ENCODE data around the gene CHORDC1. TPM values are rescaled to one million over a fixed set of nuclear protein-coding genes. Genes with fewer than 3 reads are reported as not detected.
"Not testable (repeated sequence)": the region's sequence is repeated elsewhere in the genome, so short reads cannot be mapped to it uniquely, and the experiment has no call there.

CHORDC1 gene
- total and polyA plus RNA-seq, 2 donors (not counting 3 experiments of a cell fraction or from before 2014, with no cell fraction given): 30.3 to 56.8 TPM

DNA sequence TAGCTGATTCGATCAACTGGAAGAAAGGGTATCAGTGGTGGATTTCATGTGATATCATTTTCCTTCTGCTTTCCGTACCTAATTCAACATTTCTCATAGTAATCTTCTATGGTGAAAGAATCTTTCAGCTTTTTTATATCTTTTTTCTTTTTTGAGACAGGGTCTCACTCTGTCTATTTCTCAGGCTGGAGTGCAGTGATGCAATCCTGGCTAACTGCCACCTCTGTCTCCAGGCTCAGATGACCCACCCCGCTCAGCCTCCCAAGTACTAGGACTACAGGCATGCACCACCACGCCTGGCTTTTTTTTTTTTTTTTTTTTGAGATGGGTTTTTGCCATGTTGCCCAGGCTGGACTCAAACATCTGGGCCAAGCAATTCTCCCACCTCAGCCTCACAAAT lies 18.6 kb upstream of the CHORDC1 start:
- TF ChIP-seq MYC (IDR thresholded peaks at IDR 0.05; ENCODE audit: low read depth, low read length) (no peak), POLR2AphosphoS5 (IDR thresholded peaks at IDR 0.05; ENCODE audit: insufficient read depth, low read depth, low read length) (no peak), JUN (IDR thresholded peaks at IDR 0.05; ENCODE audit: borderline replicate concordance, insufficient read depth, insufficient read length, low read depth) (no peak), EZH2 (IDR thresholded peaks at IDR 0.05; ENCODE audit: borderline replicate concordance, low read depth, low read length, severe bottlenecking) (no peak), GATA2 (IDR thresholded peaks at IDR 0.05; ENCODE audit: insufficient read depth, insufficient read length, low read depth, low read length) (no peak), POLR2A (IDR thresholded peaks at IDR 0.05; ENCODE audit: low read depth, low read length) (no peak), FOS (IDR thresholded peaks at IDR 0.05; ENCODE audit: borderline replicate concordance, insufficient read depth, low read length) (no peak)
- TF ChIP-seq, protein P1, sequence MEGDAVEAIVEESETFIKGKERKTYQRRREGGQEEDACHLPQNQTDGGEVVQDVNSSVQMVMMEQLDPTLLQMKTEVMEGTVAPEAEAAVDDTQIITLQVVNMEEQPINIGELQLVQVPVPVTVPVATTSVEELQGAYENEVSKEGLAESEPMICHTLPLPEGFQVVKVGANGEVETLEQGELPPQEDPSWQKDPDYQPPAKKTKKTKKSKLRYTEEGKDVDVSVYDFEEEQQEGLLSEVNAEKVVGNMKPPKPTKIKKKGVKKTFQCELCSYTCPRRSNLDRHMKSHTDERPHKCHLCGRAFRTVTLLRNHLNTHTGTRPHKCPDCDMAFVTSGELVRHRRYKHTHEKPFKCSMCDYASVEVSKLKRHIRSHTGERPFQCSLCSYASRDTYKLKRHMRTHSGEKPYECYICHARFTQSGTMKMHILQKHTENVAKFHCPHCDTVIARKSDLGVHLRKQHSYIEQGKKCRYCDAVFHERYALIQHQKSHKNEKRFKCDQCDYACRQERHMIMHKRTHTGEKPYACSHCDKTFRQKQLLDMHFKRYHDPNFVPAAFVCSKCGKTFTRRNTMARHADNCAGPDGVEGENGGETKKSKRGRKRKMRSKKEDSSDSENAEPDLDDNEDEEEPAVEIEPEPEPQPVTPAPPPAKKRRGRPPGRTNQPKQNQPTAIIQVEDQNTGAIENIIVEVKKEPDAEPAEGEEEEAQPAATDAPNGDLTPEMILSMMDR (IDR thresholded peaks at IDR 0.05; ENCODE audit: extremely low read depth in 1 of 2, insufficient read depth in 1 of 2, low read depth in 1 of 2, low read length in 2 of 2): no peak
- TF ChIP-seq, protein P2, sequence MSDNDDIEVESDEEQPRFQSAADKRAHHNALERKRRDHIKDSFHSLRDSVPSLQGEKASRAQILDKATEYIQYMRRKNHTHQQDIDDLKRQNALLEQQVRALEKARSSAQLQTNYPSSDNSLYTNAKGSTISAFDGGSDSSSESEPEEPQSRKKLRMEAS (IDR thresholded peaks at IDR 0.05; ENCODE audit: insufficient read depth, insufficient read length): no peak
- no peak for DNase-seq (ENCODE audit: low read depth, low spot score)
- H3K27ac ChIP-seq (ENCODE audit: insufficient read depth, low read depth, low read length): no peak overlapping the region
- no peak overlapping the region for H3K4me3 ChIP-seq (replicated peaks in 1 of 3; ENCODE audit: insufficient read depth in 1 of 3, low read depth in 1 of 3, low read length in 3 of 3)
- no peaks in the 10 kb centered on the region for H3K9me1 ChIP-seq (replicated peaks; ENCODE audit: control insufficient read depth, extremely low read depth, insufficient read depth, low read length)
- intact Hi-C loops (cut with micrococcal nuclease) (no loop called here), dilution Hi-C loops (cut with MboI; ENCODE audit: extremely low pct_ligation_motif_present, low sequenced_read_pairs) (no loop called here)
- H2AFZ ChIP-seq (ENCODE audit: low read depth, low read length): no peak overlapping the region
- H3K27me3 ChIP-seq (ENCODE audit: control insufficient read depth in 2 of 2, insufficient read depth in 2 of 2, low read length in 2 of 2): peaks cover 0 to 3% of the 10 kb centered on the region in 2 experiments
- no peak overlapping the region for H3K9ac ChIP-seq (replicated peaks; ENCODE audit: extremely low read depth, insufficient read depth, low read length)
- ChIA-PET POLR2A (no interaction called here), CTCF (no interaction called here)
- no peak overlapping the region for H3K4me2 ChIP-seq (ENCODE audit: insufficient read depth, low read length)
- no peaks in the 10 kb centered on the region for H3K36me3 ChIP-seq (ENCODE audit: control insufficient read depth in 2 of 2, extremely low read depth in 1 of 2, insufficient read depth in 2 of 2, low read length in 2 of 2)
- no peak for FAIRE-seq
- no peaks in the 10 kb centered on the region for H3K4me1 ChIP-seq (ENCODE audit: control insufficient read depth, extremely low read depth, insufficient read depth, low read length)
- no peaks in the 10 kb centered on the region for H4K20me1 ChIP-seq (replicated peaks; ENCODE audit: control insufficient read depth, extremely low read depth, insufficient read depth, low read length)
- no TSS peak for BruUV-seq (replicated peaks)
- H3K9me3 ChIP-seq (replicated peaks; ENCODE audit: control insufficient read depth, insufficient read depth, low read length): no peaks in the 10 kb centered on the region
- H3K79me2 ChIP-seq (ENCODE audit: control insufficient read depth, insufficient read depth, low read length): no peaks in the 10 kb centered on the region

DNA sequence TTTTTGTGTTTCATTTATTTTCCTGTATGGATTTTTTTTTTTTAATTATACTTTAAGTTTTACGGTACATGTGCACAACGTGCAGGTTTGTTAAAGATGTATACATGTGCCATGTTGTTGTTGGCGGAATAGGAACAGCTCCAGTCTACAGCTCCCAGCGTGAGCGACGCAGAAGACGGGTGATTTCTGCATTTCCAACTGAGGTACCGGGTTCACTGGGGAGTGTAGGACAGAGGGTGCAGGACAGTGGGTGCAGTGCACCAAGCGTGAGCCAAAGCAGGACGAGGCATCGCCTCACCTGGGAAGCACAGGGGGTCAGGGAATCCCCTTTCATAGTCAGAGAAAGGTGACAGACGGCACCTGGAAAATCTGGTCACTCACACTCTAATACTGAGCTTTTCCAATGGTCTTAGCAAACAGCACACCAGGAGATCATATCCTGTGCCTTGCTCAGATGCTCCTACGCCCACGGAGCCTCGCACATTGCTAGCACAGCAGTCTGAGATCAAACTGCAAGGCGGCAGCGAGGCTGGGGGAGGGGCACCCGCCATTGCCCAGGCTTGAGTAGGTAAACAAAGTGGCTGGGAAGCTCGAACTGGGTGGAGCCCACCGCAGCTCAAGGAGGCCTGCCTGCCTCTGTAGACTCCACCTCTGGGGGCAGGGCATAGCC lies 17.3 kb upstream of the CHORDC1 start:
- H3K4me3 ChIP-seq (replicated peaks in 1 of 3; ENCODE audit: insufficient read depth in 1 of 3, low read depth in 1 of 3, low read length in 3 of 3); BruUV-seq (replicated peaks); H3K79me2 ChIP-seq (ENCODE audit: control insufficient read depth, insufficient read depth, low read length); H3K27ac ChIP-seq (ENCODE audit: insufficient read depth, low read depth, low read length); H3K4me1 ChIP-seq (ENCODE audit: control insufficient read depth, extremely low read depth, insufficient read depth, low read length); H3K27me3 ChIP-seq (ENCODE audit: control insufficient read depth in 2 of 2, insufficient read depth in 2 of 2, low read length in 2 of 2); FAIRE-seq; DNase-seq (ENCODE audit: low read depth, low spot score); CTCF ChIA-PET; intact Hi-C loops (cut with micrococcal nuclease); H3K4me2 ChIP-seq (ENCODE audit: insufficient read depth, low read length); POLR2A ChIA-PET; H4K20me1 ChIP-seq (replicated peaks; ENCODE audit: control insufficient read depth, extremely low read depth, insufficient read depth, low read length); dilution Hi-C loops (cut with MboI; ENCODE audit: extremely low pct_ligation_motif_present, low sequenced_read_pairs); H3K9me1 ChIP-seq (replicated peaks; ENCODE audit: control insufficient read depth, extremely low read depth, insufficient read depth, low read length); H3K9ac ChIP-seq (replicated peaks; ENCODE audit: extremely low read depth, insufficient read depth, low read length); H3K9me3 ChIP-seq (replicated peaks; ENCODE audit: control insufficient read depth, insufficient read depth, low read length); H2AFZ ChIP-seq (ENCODE audit: low read depth, low read length); H3K36me3 ChIP-seq (ENCODE audit: control insufficient read depth in 2 of 2, extremely low read depth in 1 of 2, insufficient read depth in 2 of 2, low read length in 2 of 2): not testable (repeated sequence)

Measured in endothelial cell of umbilical vein (primary cell).